HL-60 (cell line): ENCODE measurements around the gene JAK3.

Experiments
- CTCF ChIP-seq: IDR thresholded peaks from one replicate; pipeline ENCODE4 v1.5.1; 2011; ENCODE audit warnings: low read length, control low read depth, inconsistent platforms; ENCODE audit not compliant: insufficient read depth
- GABPA ChIP-seq: IDR thresholded peaks from 2 replicates; pipeline ENCODE4 v1.6.1; 2012; ENCODE audit warnings: low read depth
- POLR2AphosphoS5 ChIP-seq: IDR thresholded peaks from 2 replicates; pipeline ENCODE4 v1.6.1; 2012; ENCODE audit warnings: low read depth
- REST ChIP-seq: IDR thresholded peaks from 2 replicates; pipeline ENCODE4 v1.6.1; 2012; ENCODE audit warnings: low read depth; ENCODE audit not compliant: insufficient replicate concordance
- SPI1 ChIP-seq: IDR thresholded peaks from 2 replicates; pipeline ENCODE4 v1.6.1; 2012; ENCODE audit warnings: low read depth, mild to moderate bottlenecking, borderline replicate concordance

- TF ChIP-seq CTCF (no peak), SPI1 (no peak), REST (no peak), POLR2AphosphoS5 (no peak), GABPA (no peak)
Observed at GRCh38 chr19:17868669-17869068, 20.9 kb upstream of the JAK3 start.
